HG03196 (cell line): ENCODE results near the gene BRAT1.

Experiments used
- ATAC-seq: cut with Tn5 transposase; IDR thresholded peaks from one replicate; pipeline ENCODE4 v1.9.1; 2021; ENCODE audit not compliant: unreplicated experiment

The BRAT1 gene

GRCh38 chr7:2500701-2501100 is 54.6 kb downstream of the BRAT1 start:
- no peak for ATAC-seq

DNA sequence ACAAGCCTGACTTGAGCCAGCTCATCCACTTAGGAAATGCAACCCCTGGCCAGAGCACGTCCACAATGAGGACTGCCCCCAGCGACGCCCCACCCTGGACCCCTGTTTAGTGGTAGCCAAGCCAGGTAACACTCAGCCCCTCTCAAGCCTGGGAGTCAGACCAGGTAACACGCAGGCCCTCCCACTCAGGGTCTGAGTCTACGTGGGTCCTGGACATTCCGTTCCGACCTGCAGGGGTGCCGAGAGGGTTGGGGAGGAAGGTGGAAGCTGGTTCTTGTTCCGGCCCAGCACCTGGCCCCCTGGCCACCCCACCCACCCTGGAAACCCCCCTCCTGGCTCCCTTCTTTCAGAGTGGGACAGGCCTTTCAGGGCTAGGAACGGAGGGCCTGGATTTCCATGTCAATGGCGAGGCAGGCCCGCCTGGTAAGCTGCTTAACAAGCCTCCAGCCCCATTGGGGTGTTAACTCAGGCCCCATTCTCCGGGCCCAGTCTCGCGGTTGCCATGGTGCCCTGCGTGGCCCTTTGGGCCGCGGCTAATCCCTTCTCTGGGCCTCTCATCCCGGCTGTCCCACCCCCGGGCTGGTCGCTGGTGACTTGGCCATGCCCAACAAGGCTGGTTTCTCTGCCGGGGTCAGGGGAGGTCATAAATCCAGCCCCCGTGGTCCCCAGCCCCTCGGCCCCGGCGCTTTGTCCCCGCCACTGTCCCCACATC is 55.4 kb downstream of the BRAT1 start:
- no peak for ATAC-seq

DNA sequence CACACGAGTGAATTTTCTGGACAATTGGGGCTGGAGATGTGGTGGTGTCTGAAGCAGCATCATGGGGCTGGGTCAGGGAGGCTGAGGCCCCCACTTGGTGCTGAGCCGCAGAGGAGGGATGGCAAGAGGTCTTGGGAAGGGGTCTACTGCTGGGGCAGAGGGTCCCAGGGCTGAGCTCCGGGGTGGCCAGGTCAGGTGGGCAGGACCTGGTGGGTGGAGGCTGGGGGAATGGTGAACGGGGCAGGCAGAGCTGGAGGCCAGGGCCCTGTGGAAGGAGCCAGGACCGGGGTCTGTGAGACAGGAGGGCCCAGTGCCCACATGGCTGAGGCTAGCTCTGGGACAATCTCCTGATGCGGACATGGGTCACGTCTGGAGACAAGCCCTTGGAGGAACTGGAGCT is 56.1 kb downstream of the BRAT1 start:
- no peak for ATAC-seq

DNA sequence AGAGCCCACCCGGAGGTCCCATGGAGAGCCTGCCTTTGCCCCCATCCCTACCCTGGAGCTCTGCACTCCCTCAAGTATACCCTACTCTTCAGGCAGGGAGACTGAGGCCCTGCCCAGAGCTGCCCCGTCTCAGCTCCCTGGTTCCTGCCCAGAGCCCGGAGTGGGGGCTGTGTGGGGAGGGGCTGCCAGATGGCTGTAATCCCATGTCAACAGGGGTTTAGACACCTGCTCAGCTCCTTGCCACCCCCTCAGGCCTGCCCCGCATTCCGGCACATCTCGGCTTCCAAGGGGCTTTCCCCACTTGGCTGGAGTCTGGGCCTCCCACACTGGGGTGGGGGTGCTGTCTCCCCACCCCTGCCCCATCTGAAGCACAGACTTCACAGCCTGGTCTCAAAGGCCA is 56.6 kb downstream of the BRAT1 start:
- ATAC-seq, result no peak

DNA sequence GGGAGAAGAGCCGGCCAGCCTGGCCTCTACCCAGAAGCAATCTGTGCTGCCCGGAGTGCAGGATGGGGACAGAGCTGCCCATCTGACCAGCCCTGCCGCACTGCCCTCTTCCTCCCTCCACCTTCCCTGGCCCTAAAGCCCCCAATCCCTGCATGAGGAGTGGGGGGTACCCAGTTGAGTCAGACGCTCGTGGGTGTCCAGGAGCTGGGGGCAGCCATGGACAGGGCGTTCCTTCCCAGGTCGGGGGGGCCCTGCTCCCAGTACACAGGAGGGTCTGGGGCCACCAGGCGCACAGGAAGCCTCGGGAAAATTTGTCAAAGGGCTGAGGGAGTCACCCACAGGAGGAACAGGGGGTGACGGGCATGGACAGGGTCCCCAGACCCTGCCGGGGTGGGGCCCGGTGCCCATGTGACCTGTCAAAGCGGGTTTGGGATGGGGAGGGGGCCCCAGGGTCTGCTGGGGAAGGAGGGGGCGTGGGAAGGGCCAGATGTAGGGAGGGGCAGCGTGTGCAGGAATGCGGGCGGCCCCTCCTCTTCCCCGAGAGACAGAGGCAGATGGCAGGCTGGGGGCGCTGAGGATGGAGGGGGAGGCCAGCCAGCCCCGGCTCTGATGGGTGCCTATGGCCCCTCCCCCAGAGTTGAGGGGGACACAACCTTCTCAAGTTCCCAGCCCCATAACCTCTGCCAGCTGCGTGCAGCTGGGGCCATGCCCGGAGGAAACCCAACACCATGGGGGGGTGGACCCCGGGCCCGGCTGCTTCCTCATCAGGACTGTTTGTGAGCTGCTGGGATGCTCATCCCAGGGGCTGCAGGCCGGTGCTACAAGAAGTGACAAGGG is 57.6 kb downstream of the BRAT1 start:
- ATAC-seq, result no peak

- ATAC-seq, result no peak
Measured at GRCh38 chr7:2497065-2497464, 58.3 kb downstream of the BRAT1 start.

GRCh38 chr7:2496375-2496774 is 58.9 kb downstream of the BRAT1 start:
- ATAC-seq, result no peak

- ATAC-seq, result no peak
Measured at GRCh38 chr7:2495418-2496299, 59.7 kb downstream of the BRAT1 start.

DNA sequence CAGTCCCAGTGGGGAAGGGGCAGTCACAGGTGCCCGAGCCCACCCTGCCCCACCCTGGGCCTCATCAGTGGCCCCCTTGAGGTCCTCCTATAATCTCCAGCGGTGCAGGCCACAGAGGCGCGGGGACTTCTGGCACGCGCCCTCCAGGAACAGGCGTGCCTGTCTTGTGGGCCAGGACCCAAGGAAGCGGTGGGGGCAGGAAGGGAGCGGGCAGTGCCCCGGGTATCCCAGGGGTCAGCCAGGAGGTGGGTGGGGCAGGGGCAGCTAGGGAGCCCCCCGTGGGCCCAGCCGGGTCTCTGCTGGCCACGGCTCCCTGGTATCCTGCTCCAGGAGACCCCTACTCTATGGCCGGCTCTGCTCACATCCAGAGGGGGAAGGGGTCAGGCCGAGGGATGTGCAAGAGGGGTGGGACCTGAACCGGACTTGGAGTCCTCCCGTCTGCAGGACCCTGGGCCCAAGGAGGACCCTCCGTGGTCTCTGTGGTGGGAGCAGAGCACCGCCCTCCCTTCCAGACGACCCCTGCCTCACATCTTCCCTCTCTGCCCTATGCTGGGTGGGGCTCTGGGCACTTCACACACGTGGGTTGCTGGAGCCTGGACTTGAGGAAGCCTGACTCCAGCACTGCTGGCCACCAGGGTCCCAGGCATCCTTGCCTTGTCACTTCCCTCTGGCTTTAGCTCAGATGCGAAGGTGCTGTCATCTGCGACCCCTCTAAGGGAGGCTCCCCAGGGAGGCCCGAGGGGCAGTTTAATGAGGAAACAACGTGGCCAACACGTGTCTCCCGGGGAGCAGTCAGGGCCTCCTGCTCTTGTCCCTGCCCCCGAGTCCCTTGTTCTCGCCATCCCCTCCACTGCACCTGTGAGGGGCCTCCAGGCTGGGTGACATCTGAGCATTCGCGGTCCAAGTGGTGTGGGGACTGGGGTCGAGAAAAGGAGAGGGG is 60.9 kb downstream of the BRAT1 start:
- ATAC-seq, result no peak

- no peak for ATAC-seq
Measured at GRCh38 chr7:2493205-2494164, 61.8 kb downstream of the BRAT1 start.

- ATAC-seq, result no peak
Measured at GRCh38 chr7:2492038-2492437, 63.3 kb downstream of the BRAT1 start.

GRCh38 chr7:2490181-2490651 is 65.1 kb downstream of the BRAT1 start:
- ATAC-seq, result no peak

DNA sequence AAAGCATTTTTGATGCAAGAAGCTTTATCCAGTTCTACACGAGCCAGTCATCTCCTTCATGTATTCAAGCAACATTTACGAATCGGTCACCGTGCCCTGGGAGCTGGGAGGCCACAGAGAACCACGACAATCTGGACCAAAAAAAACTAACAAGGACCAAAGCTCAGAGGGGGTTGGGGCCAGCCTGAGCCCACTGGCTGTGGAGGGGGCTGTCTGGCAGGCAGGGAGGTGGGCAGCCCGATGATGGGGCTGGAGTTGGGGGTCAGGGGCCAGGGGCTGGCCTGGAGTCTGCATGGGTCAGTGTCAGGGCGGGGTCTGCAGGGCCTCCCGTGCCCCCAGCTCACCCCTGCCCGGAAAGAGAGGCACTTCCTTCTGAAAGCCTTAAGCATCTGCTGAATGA is 66.6 kb downstream of the BRAT1 start:
- no peak for ATAC-seq

DNA sequence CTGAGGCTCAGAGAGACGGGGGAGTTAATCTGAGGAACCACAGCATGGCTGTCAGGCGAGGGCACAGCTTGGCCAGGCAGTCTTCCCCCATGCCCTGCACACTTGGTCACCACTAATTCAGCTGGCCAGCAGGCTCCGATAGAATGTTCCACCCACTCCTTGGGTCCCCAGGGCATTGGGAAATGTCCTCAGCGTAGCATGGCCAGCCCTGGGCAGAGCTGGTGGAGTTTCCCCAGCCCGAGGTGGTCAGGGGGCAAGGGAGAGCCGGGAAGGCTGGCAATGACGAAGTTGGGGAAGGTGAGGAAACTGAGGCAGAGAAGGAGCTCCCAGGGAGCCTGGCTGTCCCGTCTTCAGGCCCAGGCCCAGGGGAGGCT is 67.1 kb downstream of the BRAT1 start:
- ATAC-seq, result no peak
